Activated CD4-positive, alpha-beta T cell treated with anti-CD3 and anti-CD28 coated beads, Interleukin-2, Interleukin-4, amounts not matched to agents 100 ng/mL and 50 ng/mL, durations not matched to agents 16 hours and 8 hours (primary cell): ENCODE data around the gene AQP1.

Experiments
- DNase-seq: peaks from one replicate; pipeline ENCODE4 v3.0.0-alpha.2; 2020; ENCODE audit warnings: low spot score

AQP1 gene

GRCh38 chr7:30921540-30922401, 10.1 kb downstream of the AQP1 start:
- no peak for DNase-seq

GRCh38 chr7:30922596-30922995, 10.9 kb downstream of the AQP1 start:
- no peak for DNase-seq

GRCh38 chr7:30923009-30923773, 11.5 kb downstream of the AQP1 start:
- no peak for DNase-seq

GRCh38 chr7:30923774-30924413, 12.2 kb downstream of the AQP1 start:
- no peak for DNase-seq

- DNase-seq, result no peak
These were observed 13.0 kb downstream of the AQP1 start for GRCh38 chr7:30924624-30925023.

DNA sequence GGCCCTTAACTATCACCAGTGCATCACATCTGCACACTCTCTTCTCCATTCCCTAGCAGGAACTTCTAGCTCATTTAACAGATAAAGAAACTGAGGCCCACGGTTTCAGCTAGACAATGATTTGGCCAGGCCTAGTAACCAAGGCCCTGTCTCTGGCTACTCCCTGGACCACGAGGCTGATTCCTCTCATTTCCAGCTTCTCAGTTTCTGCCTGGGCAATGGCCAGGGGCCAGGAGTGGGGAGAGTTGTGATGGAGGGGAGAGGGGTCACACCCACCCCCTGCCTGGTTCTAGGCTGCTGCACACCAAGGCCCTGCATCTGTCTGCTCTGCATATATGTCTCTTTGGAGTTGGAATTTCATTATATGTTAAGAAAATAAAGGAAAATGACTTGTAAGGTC, 13.5 kb downstream of the AQP1 start:
- no peak for DNase-seq

DNA sequence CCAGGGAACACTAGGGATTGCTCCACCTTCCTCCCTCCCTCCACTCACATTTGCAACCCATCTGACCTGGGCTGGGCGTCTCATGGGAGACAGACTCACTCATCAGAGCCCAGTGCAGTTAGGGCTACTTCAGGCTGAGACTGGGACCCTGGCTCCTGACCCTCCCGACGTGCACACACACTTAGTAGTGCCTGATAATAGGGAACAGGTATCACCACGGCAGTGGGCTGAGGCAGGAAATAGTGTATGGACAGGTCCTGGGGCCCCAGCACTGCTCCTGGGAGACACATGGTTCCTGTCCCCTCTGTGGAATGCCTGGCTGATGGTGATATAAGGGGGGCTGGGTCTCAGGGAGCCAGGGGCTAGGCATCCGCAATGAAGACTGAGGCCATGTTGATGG, 14.3 kb downstream of the AQP1 start:
- no peak for DNase-seq

DNA sequence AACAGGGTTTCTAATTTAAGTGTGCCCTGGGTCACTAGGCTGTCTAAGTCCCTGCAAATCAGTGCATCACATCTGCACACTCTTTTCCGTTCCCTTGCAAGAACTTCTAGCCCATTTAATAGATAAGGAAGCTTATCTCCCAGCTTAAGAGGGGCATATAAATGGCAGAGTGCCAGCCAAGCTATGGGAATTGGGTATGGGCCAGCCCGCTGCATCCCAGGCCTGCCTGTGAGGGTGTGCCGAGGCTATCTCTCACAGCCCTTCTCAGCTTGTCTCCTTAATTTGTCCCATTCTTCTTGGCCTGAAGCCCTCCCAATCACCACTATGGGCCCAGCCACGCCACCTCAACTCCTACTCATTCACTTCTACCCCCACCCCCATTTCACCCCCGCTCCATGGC, 14.7 kb downstream of the AQP1 start:
- DNase-seq, result no peak

- DNase-seq, result no peak
These were observed 15.4 kb downstream of the AQP1 start for GRCh38 chr7:30927040-30927439.

- no peak for DNase-seq
These were observed 15.9 kb downstream of the AQP1 start for GRCh38 chr7:30927559-30927958.

DNA sequence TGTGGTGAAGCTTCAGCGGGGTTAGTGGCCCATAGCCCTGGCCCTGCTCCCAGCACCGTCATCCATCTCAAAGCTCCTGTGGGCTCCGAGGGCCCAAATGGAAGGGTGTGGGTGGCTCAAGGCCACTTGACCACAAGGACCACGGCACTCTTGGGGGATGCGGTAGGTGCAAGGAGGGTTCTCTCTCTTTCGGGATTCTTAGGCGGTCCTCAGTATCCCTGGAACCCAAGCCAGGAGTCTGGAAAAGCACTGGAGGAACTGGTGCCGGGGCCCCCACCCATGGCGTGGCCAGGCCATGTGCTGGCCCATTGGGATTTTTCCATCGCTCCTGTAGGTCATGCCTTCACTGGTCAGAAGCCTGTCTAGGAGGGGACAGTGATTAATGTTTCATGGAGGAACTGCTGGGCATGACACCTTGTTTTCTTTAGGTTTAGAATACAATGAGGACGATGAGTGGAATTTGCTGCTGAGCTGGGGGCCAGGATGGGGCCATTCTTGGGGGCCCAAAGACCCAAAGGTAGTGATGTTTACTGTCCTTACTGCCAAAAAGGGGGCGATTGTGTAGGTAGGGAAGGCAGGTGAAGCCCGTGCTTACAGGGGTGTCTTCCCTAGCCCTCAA, 16.7 kb downstream of the AQP1 start:
- DNase-seq, result no peak

DNA sequence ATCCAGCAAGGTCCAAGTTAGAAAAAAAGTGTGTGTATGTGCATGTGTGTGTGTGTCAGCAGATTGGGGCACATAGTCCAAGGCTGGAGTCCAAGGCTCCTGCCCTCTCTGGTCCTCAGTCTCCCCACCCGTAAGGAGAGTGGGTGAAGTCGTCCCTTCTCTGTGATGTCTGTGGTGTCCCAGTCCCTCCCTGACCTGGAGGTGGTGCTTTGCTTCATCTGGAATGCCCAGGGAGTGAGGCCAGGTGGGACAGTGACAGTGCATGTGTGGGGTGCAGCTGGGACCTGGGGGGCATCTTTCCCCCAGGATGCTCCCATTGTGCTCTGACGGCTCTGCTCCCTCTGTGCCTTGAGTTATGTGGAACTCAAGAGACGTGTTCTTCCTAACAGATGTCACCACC, 18.0 kb downstream of the AQP1 start:
- no peak for DNase-seq

DNA sequence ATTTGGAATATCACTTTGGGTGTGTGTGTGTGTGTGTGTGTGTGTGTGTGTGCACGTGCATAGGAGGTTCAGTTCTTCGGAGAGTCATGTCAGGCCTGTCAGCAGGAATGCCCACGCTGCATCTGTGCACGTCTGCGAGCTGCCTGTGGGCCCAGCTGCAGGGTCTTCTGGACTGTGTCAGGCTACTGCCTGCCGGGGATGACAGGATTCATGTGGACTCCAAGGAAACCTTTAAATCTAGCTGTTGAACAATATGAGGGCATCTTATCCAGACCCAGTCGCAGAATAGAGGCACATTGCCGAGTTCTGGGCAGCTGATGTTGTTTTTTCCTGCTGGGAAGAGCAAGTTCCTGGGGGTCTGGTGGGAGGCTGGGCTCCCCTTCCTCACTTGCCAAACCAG, 19.0 kb downstream of the AQP1 start:
- DNase-seq, result no peak

GRCh38 chr7:30931161-30931928, 19.7 kb downstream of the AQP1 start:
- no peak for DNase-seq

- DNase-seq, result no peak
These were observed 20.4 kb downstream of the AQP1 start for GRCh38 chr7:30931929-30932540.

GRCh38 chr7:30932562-30932961, 20.9 kb downstream of the AQP1 start:
- no peak for DNase-seq

DNA sequence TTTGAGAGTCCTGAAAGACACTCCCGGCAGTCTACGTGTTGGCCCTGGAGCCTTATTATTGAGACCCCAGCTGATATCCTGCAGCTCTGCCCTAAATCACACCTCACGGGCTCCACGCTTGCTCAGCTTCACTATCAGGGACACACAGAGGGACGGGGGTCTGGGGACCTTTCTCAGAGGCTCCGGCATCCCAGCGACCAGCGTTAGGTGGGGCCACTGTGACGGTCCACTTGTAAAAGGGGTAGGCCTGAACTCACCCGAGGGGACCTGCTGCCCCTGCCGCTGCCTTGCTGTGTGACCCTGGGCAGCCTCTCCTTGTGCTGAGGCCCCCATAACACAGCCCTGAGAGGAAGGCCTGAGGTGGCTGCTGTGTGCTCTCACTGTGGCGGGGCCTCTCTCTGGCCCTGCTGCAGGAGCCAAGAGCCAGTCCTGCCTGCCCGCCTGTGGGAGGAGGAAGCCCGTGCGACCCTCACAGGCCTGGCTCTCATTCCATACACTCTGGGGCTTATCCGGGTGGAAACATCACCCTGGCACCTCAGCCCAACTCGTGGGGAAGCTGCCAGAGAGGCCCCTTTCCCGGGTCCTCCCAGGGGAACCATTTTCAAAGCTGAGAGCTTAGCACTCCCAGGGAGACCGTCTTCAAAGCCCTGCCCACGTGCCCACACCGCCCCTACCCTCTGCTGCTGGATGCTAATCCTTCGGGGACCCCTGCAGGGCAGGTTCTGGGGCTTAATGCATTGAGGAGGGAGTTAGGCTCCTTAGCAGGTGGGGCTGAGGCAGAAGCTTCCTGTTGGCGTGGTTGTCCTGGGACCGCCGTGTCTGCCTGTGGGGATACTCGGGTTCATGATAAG, 21.7 kb downstream of the AQP1 start:
- DNase-seq, result no peak

- no peak for DNase-seq
These were observed 22.6 kb downstream of the AQP1 start for GRCh38 chr7:30934225-30934624.

DNA sequence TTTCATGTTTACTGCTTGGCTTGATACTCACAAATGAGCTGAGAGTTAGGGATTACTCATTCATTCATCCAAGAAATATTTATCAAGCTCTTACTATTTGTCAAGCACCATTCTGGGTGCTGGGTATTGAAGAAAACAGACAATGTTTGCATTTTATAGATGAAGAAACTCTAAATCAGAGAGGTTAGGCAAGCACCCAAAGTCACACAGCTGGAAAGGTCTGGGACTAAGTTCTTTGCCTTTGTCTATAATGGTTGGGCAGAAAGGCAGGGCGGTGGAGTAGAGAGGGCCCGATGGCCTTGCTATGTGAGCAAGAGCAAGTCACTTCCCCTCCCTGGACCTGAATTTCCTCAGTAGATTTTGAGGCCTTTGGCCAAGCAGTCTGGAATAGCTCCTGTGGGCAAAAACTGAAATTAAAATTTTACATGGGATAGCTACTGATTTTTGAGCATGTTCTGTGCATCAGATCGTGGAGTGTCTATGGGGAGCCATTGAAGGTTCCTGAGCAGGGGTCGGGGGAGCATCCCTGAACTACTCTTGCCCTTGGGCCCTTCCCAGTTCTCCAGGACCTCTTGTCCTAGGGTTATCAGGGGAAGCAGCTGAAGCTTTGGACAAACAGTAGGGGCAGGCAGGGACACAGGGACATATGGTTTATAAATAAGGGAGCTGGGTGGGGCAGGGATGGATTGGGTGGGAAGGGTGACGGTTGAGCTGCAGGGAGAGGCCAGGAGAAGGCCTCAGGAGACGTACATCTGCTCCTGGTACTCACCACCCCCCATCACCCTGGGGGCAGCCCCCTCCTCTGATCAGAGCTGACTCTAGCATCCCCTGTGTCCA, 23.3 kb downstream of the AQP1 start:
- no peak for DNase-seq

DNA sequence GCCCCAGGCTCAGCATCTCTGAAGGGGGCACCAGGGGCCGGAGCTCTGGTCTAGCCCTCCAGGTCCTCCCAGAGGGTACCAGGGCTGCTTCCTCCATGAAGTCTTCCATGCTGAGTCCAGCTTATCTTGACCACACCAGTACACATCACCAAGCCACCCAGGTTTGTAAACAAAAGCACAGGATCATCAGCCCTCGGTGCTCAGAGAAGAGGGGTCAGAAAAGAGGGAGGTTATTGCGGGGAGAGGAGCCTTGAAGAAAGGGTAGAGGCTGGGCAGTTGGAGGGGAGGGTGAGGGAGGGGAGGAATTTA, 23.9 kb downstream of the AQP1 start:
- no peak for DNase-seq
